HepG2 (cell line): Measurements from ENCODE around the gene TAMM41. TPM values are rescaled to one million over a fixed set of nuclear protein-coding genes. Genes with fewer than 3 reads are reported as not detected.

Experiments used
- ARNT ChIP-seq: fragments of 450-650 bp; IDR thresholded peaks from 2 replicates; pipeline ENCODE4 v1.6.1; 2017
- ARNT2 ChIP-seq: sonication (generic); formaldehyde crosslinking; IDR thresholded peaks from 2 replicates; pipeline ENCODE4 v1.8.0; 2022; ENCODE audit warnings: mild to moderate bottlenecking, low read depth, missing genetic modification reagents, moderate library complexity
- EEA1 ChIP-seq: sonication (generic); formaldehyde crosslinking; IDR thresholded peaks from 2 replicates; pipeline ENCODE4 v1.5.1; 2020; ENCODE audit warnings: mild to moderate bottlenecking, missing genetic modification reagents, borderline replicate concordance
- FOXJ3 ChIP-seq: sonication (generic); formaldehyde crosslinking; IDR thresholded peaks from 2 replicates; pipeline ENCODE4 v1.4.0; 2020; ENCODE audit warnings: missing genetic modification reagents, mild to moderate bottlenecking, borderline replicate concordance
- HINFP ChIP-seq: sonication (generic); formaldehyde crosslinking; IDR thresholded peaks from 2 replicates; pipeline ENCODE4 v1.4.0; 2020; ENCODE audit warnings: low read depth, mild to moderate bottlenecking, missing genetic modification reagents
- KMT2A ChIP-seq: sonication (generic); formaldehyde crosslinking; IDR thresholded peaks from 2 replicates; pipeline ENCODE4 v1.4.0; 2020; ENCODE audit warnings: missing genetic modification reagents
- ZC3H13 ChIP-seq: sonication (generic); formaldehyde crosslinking; IDR thresholded peaks from 2 replicates; pipeline ENCODE4 v1.8.1; 2023; ENCODE audit warnings: mild to moderate bottlenecking, missing genetic modification reagents, moderate library complexity
- ZMYM3 ChIP-seq: sonication (generic); formaldehyde crosslinking; IDR thresholded peaks from 2 replicates; pipeline ENCODE4 v1.5.1; 2020; ENCODE audit warnings: mild to moderate bottlenecking, missing genetic modification reagents
- ZNF225 ChIP-seq: sonication (generic); formaldehyde crosslinking; IDR thresholded peaks from 2 replicates; pipeline ENCODE4 v1.4.0; 2020; ENCODE audit warnings: mild to moderate bottlenecking, missing genetic modification reagents
- ZNF30 ChIP-seq: sonication (generic); formaldehyde crosslinking; IDR thresholded peaks from 2 replicates; pipeline ENCODE4 v1.5.0; 2020; ENCODE audit warnings: mild to moderate bottlenecking, missing genetic modification reagents
- ZNF317 ChIP-seq: sonication (generic); formaldehyde crosslinking; IDR thresholded peaks from 2 replicates; pipeline ENCODE4 v1.5.0; 2020; ENCODE audit warnings: mild to moderate bottlenecking, missing genetic modification reagents
- ZNF407 ChIP-seq: sonication (generic); formaldehyde crosslinking; IDR thresholded peaks from one replicate; pipeline ENCODE4 v1.5.1; 2020; ENCODE audit warnings: mild to moderate bottlenecking, missing genetic modification reagents; ENCODE audit errors: not compliant biosample characterization
- ZNF747 ChIP-seq: sonication (generic); formaldehyde crosslinking; IDR thresholded peaks from 2 replicates; pipeline ENCODE4 v1.8.1; 2023; ENCODE audit warnings: missing genetic modification reagents, mild to moderate bottlenecking, borderline replicate concordance
- ZNF781 ChIP-seq: sonication (generic); formaldehyde crosslinking; IDR thresholded peaks from 2 replicates; pipeline ENCODE4 v1.5.1; 2020; ENCODE audit warnings: borderline replicate concordance, mild to moderate bottlenecking, missing genetic modification reagents; ENCODE audit errors: not compliant biosample characterization
- ZNF891 ChIP-seq: sonication (generic); formaldehyde crosslinking; IDR thresholded peaks from 2 replicates; pipeline ENCODE4 v1.5.0; 2020; ENCODE audit warnings: mild to moderate bottlenecking, missing genetic modification reagents
- polyA plus RNA-seq, 8 experiments: library from polyadenylated mRNA; depleted of rRNA in 3 of 8; stranded (reverse) in 7 of 8; unstranded in 1 of 8; fragments of >200 nt; fragmentation: Illumina TruSeq in 4 of 8; extraction: Trizol in 4 of 8; gene quantifications; 2 replicates each; pipeline versions ENCODE4 v1.2.1 to v1.2.3, GENCODE V29; 2011 to 2016; ENCODE audit warnings: low read depth in 4 of 8, missing spikeins in 1 of 8, mixed read lengths in 1 of 8; ENCODE audit not compliant: insufficient read depth in 1 of 8
- total RNA-seq, 5 experiments: library from RNA; depleted of rRNA; stranded (reverse); fragments of >200 nt; fragmentation: Illumina TruSeq; extraction: Trizol; gene quantifications; 2 replicates each; pipeline ENCODE4 v1.2.3, GENCODE V29; 2016; ENCODE audit warnings: low read depth in 1 of 5
- TF ChIP-seq, protein P1 (sequence below): sonication (generic); formaldehyde crosslinking; IDR thresholded peaks from 2 replicates; pipeline ENCODE4 v1.5.1; 2020; ENCODE audit warnings: missing genetic modification reagents, mild to moderate bottlenecking, borderline replicate concordance

TAMM41 gene
- total and polyA plus RNA-seq, 2 of the 13 experiments (the other 11 are each of a cell fraction or from before 2014, with no cell fraction given), result 9.9 to 12.2 TPM

GRCh38 chr3:11846281-11847266 lies at the start of gene TAMM41 (continued):
- TF ChIP-seq ZNF747 (CRISPR knock-in tag) (peak; percentile 46; the same call in 1 of the 2 replicates), ZNF30 (CRISPR knock-in tag) (no peak), ARNT2 (CRISPR knock-in tag) (peak; percentile 77), HINFP (CRISPR knock-in tag) (0 out of 2 replicates have a peak, but pooled peaks have one; percentile 18), ZMYM3 (peak; percentile 72; the same call in 1 of the 2 replicates), ZNF317 (CRISPR knock-in tag) (peak; percentile 74; the same call in 1 of the 2 replicates), ZNF407 (CRISPR knock-in tag) (peak; percentile 55), ARNT (no peak), FOXJ3 (CRISPR knock-in tag) (no peak), ZNF891 (peak; percentile 92), ZNF225 (CRISPR knock-in tag) (0 out of 2 replicates have a peak, but pooled peaks have one; percentile 65), KMT2A (peak; percentile 98), ZC3H13 (CRISPR knock-in tag) (no peak), ZNF781 (CRISPR knock-in tag) (no peak), EEA1 (0 out of 2 replicates have a peak, but pooled peaks have one; percentile 65)
- TF ChIP-seq, protein P1, sequence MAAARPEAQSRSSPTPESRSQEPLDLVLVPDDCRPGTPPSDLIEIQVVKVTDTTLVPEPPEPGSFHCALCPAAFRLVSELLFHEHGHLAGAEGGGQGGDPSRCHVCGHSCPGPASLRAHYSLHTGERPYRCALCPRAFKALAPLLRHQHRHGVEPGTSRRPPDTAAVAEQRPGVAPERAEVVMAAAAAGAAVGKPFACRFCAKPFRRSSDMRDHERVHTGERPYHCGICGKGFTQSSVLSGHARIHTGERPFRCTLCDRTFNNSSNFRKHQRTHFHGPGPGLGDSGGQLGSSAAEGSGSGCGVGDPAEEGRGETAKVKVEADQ, result peak; percentile 65; the same call in 1 of the 2 replicates
